Neural cell (in vitro differentiated cells): Measurements from ENCODE around the gene ATP8B1. TPM values are rescaled to one million over a fixed set of nuclear protein-coding genes. Genes with fewer than 3 reads are reported as not detected.

Source experiments
- H2AFZ ChIP-seq: fragments of 200-600, 300-800 bp; sonication (generic), shearing (Covaris generic); 2 replicates; pipeline ENCODE4 v1.6.0; 2014; ENCODE audit warnings: low read depth, mild to moderate bottlenecking, antibody characterized with exemption, low read length, moderate library complexity
- H3F3A ChIP-seq: fragments of 200-600 bp; shearing (Covaris generic); 2 replicates; pipeline ENCODE4 v1.6.1; 2016; ENCODE audit warnings: mild to moderate bottlenecking, moderate library complexity, mixed read lengths, antibody characterized with exemption, low read length; ENCODE audit not compliant: insufficient read depth, poor library complexity, severe bottlenecking
- H3K27ac ChIP-seq: fragments of 200-600, 300-800 bp; sonication (generic), shearing (Covaris generic); 2 replicates; pipeline ENCODE4 v1.5.1; 2014; ENCODE audit warnings: mild to moderate bottlenecking, low read length, moderate library complexity
- H3K27me3 ChIP-seq: fragments of 300-800, 200-600 bp; sonication (generic), shearing (Covaris generic); 2 replicates; pipeline ENCODE4 v1.6.0; 2014; ENCODE audit warnings: mild to moderate bottlenecking, low read depth, low read length, moderate library complexity; ENCODE audit not compliant: insufficient read depth
- H3K36me3 ChIP-seq: fragments of 300-800, 200-600 bp; sonication (generic), shearing (Covaris generic); 2 replicates; pipeline ENCODE4 v1.5.1; 2014; ENCODE audit warnings: mild to moderate bottlenecking, antibody characterized with exemption, low read length, moderate library complexity; ENCODE audit not compliant: insufficient read depth
- H3K4me2 ChIP-seq: fragments of 300-800, 200-600 bp; sonication (generic), shearing (Covaris generic); 2 replicates; pipeline ENCODE4 v1.6.0; 2014; ENCODE audit warnings: mild to moderate bottlenecking, low read length
- H3K4me3 ChIP-seq: fragments of 300-800, 200-600 bp; sonication (generic), shearing (Covaris generic); 2 replicates; pipeline ENCODE4 v1.5.1; 2014; ENCODE audit warnings: mild to moderate bottlenecking, low read length, moderate library complexity
- H3K79me2 ChIP-seq: fragments of 200-600 bp; shearing (Covaris generic); replicated peaks from 2 replicates; pipeline ENCODE4 v1.6.0; 2014; ENCODE audit warnings: mild to moderate bottlenecking, low read length, moderate library complexity; ENCODE audit not compliant: insufficient read depth
- H3K9ac ChIP-seq: fragments of 300-800, 200-600 bp; sonication (generic), shearing (Covaris generic); 2 replicates; pipeline ENCODE4 v1.6.1; 2016; ENCODE audit warnings: mild to moderate bottlenecking, low read length, mixed read lengths
- H3K9me2 ChIP-seq: fragments of 200-600 bp; shearing (Covaris generic); 2 replicates; pipeline ENCODE4 v1.6.1; 2016; ENCODE audit warnings: mild to moderate bottlenecking, low read length, mixed read lengths; ENCODE audit not compliant: insufficient read depth
- H3K9me3 ChIP-seq: fragments of 200-600, 300-800 bp; sonication (generic), shearing (Covaris generic); 2 replicates; pipeline ENCODE4 v1.6.1; 2016; ENCODE audit warnings: mild to moderate bottlenecking, mixed run types, low read length, moderate library complexity, mixed read lengths
- H4K20me1 ChIP-seq: fragments of 200-600 bp; shearing (Covaris generic); 2 replicates; pipeline ENCODE4 v1.6.1; 2016; ENCODE audit warnings: mild to moderate bottlenecking, mixed run types; ENCODE audit not compliant: insufficient read depth
- CTCF ChIP-seq: fragments of 450-650 bp; IDR thresholded peaks from 2 replicates; pipeline ENCODE4 v1.5.1; 2014; ENCODE audit warnings: antibody characterized with exemption, mild to moderate bottlenecking, moderate library complexity; ENCODE audit not compliant: poor library complexity, severe bottlenecking
- EP300 ChIP-seq: fragments of 450-650 bp; conservative IDR thresholded peaks from 2 replicates; pipeline ENCODE4 v1.6.1; 2014; ENCODE audit warnings: antibody characterized with exemption, mild to moderate bottlenecking, moderate library complexity; ENCODE audit not compliant: poor library complexity, severe bottlenecking
- EZH2 ChIP-seq: fragments of 200-600, 300-800 bp; shearing (Covaris generic), sonication (generic); IDR thresholded peaks from 2 replicates; pipeline ENCODE4 v1.6.1; 2014; ENCODE audit warnings: antibody characterized with exemption, low read length, borderline replicate concordance, mild to moderate bottlenecking; ENCODE audit not compliant: insufficient read depth, poor library complexity, severe bottlenecking
- MXI1 ChIP-seq: fragments of 450-650 bp; conservative IDR thresholded peaks from 2 replicates; pipeline ENCODE4 v1.6.1; 2014; ENCODE audit warnings: antibody characterized with exemption, mild to moderate bottlenecking; ENCODE audit not compliant: poor library complexity, severe bottlenecking
- POLR2AphosphoS5 ChIP-seq: IDR thresholded peaks from 2 replicates; pipeline ENCODE4 v1.6.1; 2012
- RAD21 ChIP-seq: fragments of 450-650 bp; conservative IDR thresholded peaks from 2 replicates; pipeline ENCODE4 v1.6.1; 2014; ENCODE audit warnings: antibody characterized with exemption, mild to moderate bottlenecking, moderate library complexity
- REST ChIP-seq: IDR thresholded peaks from 2 replicates; pipeline ENCODE4 v1.6.1; 2012; ENCODE audit warnings: borderline replicate concordance
- SMC3 ChIP-seq: fragments of 450-650 bp; conservative IDR thresholded peaks from 2 replicates; pipeline ENCODE4 v1.6.1; 2014; ENCODE audit warnings: antibody characterized with exemption, mild to moderate bottlenecking, moderate library complexity; ENCODE audit not compliant: poor library complexity
- TAF1 ChIP-seq: IDR thresholded peaks from 2 replicates; pipeline ENCODE4 v1.6.1; 2012; ENCODE audit warnings: low read depth
- polyA plus RNA-seq: library from polyadenylated mRNA; depleted of rRNA; stranded (reverse); fragments of >200 nt; gene quantifications from 2 replicates; pipeline ENCODE4 v1.2.3, GENCODE V29; 2014

The ATP8B1 gene
- polyA plus RNA-seq, 1 donor from 2014 or later: not detected

GRCh38 chr18:57715671-57716070, 87.4 kb downstream of the ATP8B1 start:
- H4K20me1 ChIP-seq: no peaks in the 10 kb centered on the region
- H3K27me3 ChIP-seq: no peaks in the 10 kb centered on the region

GRCh38 chr18:57715073-57715472, 88.0 kb downstream of the ATP8B1 start:
- Histone ChIP-seq H3K9ac (no peak overlapping the region), H3F3A (no peaks in the 10 kb centered on the region), H3K4me3 (no peak overlapping the region), H3K36me3 (no peaks in the 10 kb centered on the region), H4K20me1 (no peaks in the 10 kb centered on the region), H3K27me3 (no peaks in the 10 kb centered on the region), H3K27ac (no peak overlapping the region), H3K79me2 (no peaks in the 10 kb centered on the region), H3K4me2 (no peak overlapping the region), H3K9me2 (no peaks in the 10 kb centered on the region), H2AFZ (no peak overlapping the region), H3K9me3 (no peaks in the 10 kb centered on the region)
- TF ChIP-seq EZH2: no peak

More at GRCh38 chr18:57715671-57716070, 87.4 kb downstream of the ATP8B1 start:
- Histone ChIP-seq H3K27ac (no peak overlapping the region), H3K9me3 (no peaks in the 10 kb centered on the region), H3K9me2 (no peaks in the 10 kb centered on the region), H3K9ac (no peak overlapping the region), H2AFZ (no peak overlapping the region), H3K4me3 (no peak overlapping the region), H3K4me2 (no peak overlapping the region), H3K36me3 (no peaks in the 10 kb centered on the region), H3K79me2 (no peaks in the 10 kb centered on the region), H3F3A (no peaks in the 10 kb centered on the region)
- TF ChIP-seq RAD21: no peak

GRCh38 chr18:57710226-57710625, 92.9 kb downstream of the ATP8B1 start:
- no peak for TF ChIP-seq RAD21
- no peak for TF ChIP-seq POLR2AphosphoS5
- no peak for TF ChIP-seq CTCF
- no peak for TF ChIP-seq TAF1
- TF ChIP-seq EP300: no peak
- TF ChIP-seq EZH2: no peak
- Histone ChIP-seq H3K79me2 (no peaks in the 10 kb centered on the region), H3K4me2 (no peak overlapping the region), H3K4me3 (no peak overlapping the region), H3K27ac (no peak overlapping the region), H3K9me2 (no peaks in the 10 kb centered on the region), H3K9ac (no peak overlapping the region), H3K36me3 (no peaks in the 10 kb centered on the region), H3F3A (no peaks in the 10 kb centered on the region), H3K27me3 (no peaks in the 10 kb centered on the region), H3K9me3 (no peaks in the 10 kb centered on the region), H2AFZ (no peak overlapping the region), H4K20me1 (no peaks in the 10 kb centered on the region)

GRCh38 chr18:57709335-57709734, 93.8 kb downstream of the ATP8B1 start:
- no peak overlapping the region for H3K27ac ChIP-seq
- no peaks in the 10 kb centered on the region for H3K79me2 ChIP-seq
- no peaks in the 10 kb centered on the region for H3K9me2 ChIP-seq
- H2AFZ ChIP-seq: no peak overlapping the region
- H3K4me2 ChIP-seq: no peak overlapping the region
- H3K9ac ChIP-seq: no peak overlapping the region
- H3K4me3 ChIP-seq: no peak overlapping the region
- H3K27me3 ChIP-seq: no peaks in the 10 kb centered on the region
- no peaks in the 10 kb centered on the region for H4K20me1 ChIP-seq
- H3K36me3 ChIP-seq: no peaks in the 10 kb centered on the region
- TF ChIP-seq SMC3 (no peak), POLR2AphosphoS5 (no peak), EP300 (no peak), REST (no peak), MXI1 (no peak), RAD21 (no peak), TAF1 (no peak), EZH2 (no peak), CTCF (no peak)
- H3K9me3 ChIP-seq: no peaks in the 10 kb centered on the region
- H3F3A ChIP-seq: no peaks in the 10 kb centered on the region
